Esophagus squamous epithelium (tissue), 5 donors: Measurements from ENCODE around the gene SH3RF1. TPM values are rescaled to one million over a fixed set of nuclear protein-coding genes. Genes with fewer than 3 reads are reported as not detected.
"Not testable (repeated sequence)": the region's sequence is repeated elsewhere in the genome, so short reads cannot be mapped to it uniquely, and the experiment has no call there.

ENCODE experiments used
- DNase-seq: peaks from one replicate; lab custom pipeline; 2025; lab: John Stamatoyannopoulos, UW
- H3K27ac ChIP-seq, 4 donors: fragments of 200-600 bp; sonication (generic); one replicate each; pipeline ENCODE4 v1.5.1; 2016 to 2019; ENCODE audit warnings: mild to moderate bottlenecking in 1 of 4
- H3K27me3 ChIP-seq, 4 donors: fragments of 200-600 bp; sonication (generic); 1 replicate in 3 of 4; 2 replicates in 1 of 4; pipeline versions ENCODE4 v1.5.1 to v1.6.0; 2017 to 2021; ENCODE audit warnings: antibody characterized with exemption in 1 of 4
- H3K36me3 ChIP-seq, 3 donors: fragments of 200-600 bp; sonication (generic); one replicate each; pipeline ENCODE4 v1.5.1; 2016 to 2019
- H3K4me1 ChIP-seq, 3 donors: fragments of 200-600 bp; sonication (generic); one replicate each; pipeline ENCODE4 v1.5.1; 2017 to 2019
- H3K4me3 ChIP-seq, 4 donors: fragments of 200-600 bp; sonication (generic); 1 replicate in 3 of 4; 2 replicates in 1 of 4; pipeline ENCODE4 v1.5.1; 2016 to 2019; ENCODE audit warnings: mild to moderate bottlenecking in 2 of 4, moderate library complexity in 1 of 4
- H3K9me3 ChIP-seq, 3 donors: fragments of 200-600 bp; sonication (generic); one replicate each; pipeline ENCODE4 v1.5.1; 2016 to 2019
- CTCF ChIP-seq, 6 experiments: fragments of 450-650 bp in 4 of 6; fragments of 200-600 bp in 2 of 6; sonication (generic) in 2 of 6; IDR thresholded peaks; one replicate each; pipeline ENCODE4 v1.5.1; 2016 to 2019; ENCODE audit warnings: antibody characterized with exemption in 6 of 6, mild to moderate bottlenecking in 4 of 6, moderate library complexity in 4 of 6
- POLR2A ChIP-seq, 4 donors: fragments of 450-650 bp; IDR thresholded peaks; one replicate each; pipeline ENCODE4 v1.6.1; 2017; ENCODE audit warnings: antibody characterized with exemption in 4 of 4, mild to moderate bottlenecking in 4 of 4, moderate library complexity in 3 of 4
- WGBS, 2 donors: methylation state at CpG; one replicate each; pipeline ENCODE4 v1.1.5; 2018; 5-methylcytosine and 5-hydroxymethylcytosine counted together
- intact Hi-C: fragments of 100-400 bp; cut with DNase I; formaldehyde crosslinking; loops from one replicate; pipeline ENCODE4 v1.15.0; 2022
- total RNA-seq, 4 donors: library from RNA; depleted of rRNA; stranded (reverse); fragments of >200 nt; gene quantifications; one replicate each; pipeline ENCODE4 v1.1.0, GENCODE V29; 2016
- donor health status: DM: yes; HTN: yes; CAD: no.

Gene SH3RF1
- total RNA-seq, 4 donors from 2014 or later, result 3.9 to 9.3 (median 5.7) TPM

DNA sequence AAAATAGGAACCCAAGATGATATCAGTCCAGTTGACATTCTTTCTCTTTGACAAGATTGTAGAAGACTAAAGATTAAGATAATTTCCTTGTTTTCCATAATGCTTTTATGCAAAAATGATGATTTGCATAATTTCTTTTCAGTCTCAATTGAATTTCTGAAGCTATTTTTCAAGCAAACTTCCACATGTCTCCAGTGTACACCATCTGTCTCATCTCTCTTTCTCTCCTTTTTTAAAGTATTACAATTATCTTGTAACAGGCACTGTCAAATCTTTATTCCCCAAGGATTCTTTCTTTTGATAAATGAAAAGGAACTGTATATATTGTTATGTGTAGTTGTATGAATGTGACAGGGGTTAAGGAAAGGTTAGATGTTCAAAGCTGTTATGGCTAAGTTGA is 7.9 kb upstream of the SH3RF1 start:
- Histone ChIP-seq H3K36me3 (no peaks in the 10 kb centered on the region), H3K27ac (no peak overlapping the region), H3K4me1 (peaks cover 0 to 9% (median 0%) of the 10 kb centered on the region in 3 donors), H3K27me3 (no peaks in the 10 kb centered on the region), H3K4me3 (no peak overlapping the region), H3K9me3 (no peaks in the 10 kb centered on the region)
- TF ChIP-seq POLR2A (IDR thresholded peaks at IDR 0.05), result no peak
- TF ChIP-seq CTCF (IDR thresholded peaks at IDR 0.05), result no peak
- no peak for DNase-seq
- intact Hi-C loops, result no loop called here

GRCh38 chr4:169277838-169278237 is 7.1 kb upstream of the SH3RF1 start:
- intact Hi-C loops, DNase-seq, H3K27ac ChIP-seq, H3K4me3 ChIP-seq, H3K4me1 ChIP-seq, H3K36me3 ChIP-seq, H3K27me3 ChIP-seq, H3K9me3 ChIP-seq: not testable (repeated sequence)
- WGBS, 2 donors, result 88 to 97% methylated on average over 3 of the region's 3 CpGs

GRCh38 chr4:169275180-169275579 is 4.4 kb upstream of the SH3RF1 start:
- intact Hi-C loops, result no loop called here
- Histone ChIP-seq H3K27ac (no peak overlapping the region), H3K27me3 (peaks cover 0 to 11% (median 0%) of the 10 kb centered on the region in 4 donors), H3K4me3 (no peak overlapping the region), H3K4me1 (peaks cover 0 to 18% (median 5%) of the 10 kb centered on the region in 3 donors), H3K36me3 (no peaks in the 10 kb centered on the region), H3K9me3 (no peaks in the 10 kb centered on the region)
- DNase-seq, result no peak
- 53 to 72% methylated on average over 2 of the region's 2 CpGs for WGBS, 2 donors
- no peak for TF ChIP-seq POLR2A (IDR thresholded peaks at IDR 0.05)
- no peak for TF ChIP-seq CTCF (IDR thresholded peaks at IDR 0.05)

DNA sequence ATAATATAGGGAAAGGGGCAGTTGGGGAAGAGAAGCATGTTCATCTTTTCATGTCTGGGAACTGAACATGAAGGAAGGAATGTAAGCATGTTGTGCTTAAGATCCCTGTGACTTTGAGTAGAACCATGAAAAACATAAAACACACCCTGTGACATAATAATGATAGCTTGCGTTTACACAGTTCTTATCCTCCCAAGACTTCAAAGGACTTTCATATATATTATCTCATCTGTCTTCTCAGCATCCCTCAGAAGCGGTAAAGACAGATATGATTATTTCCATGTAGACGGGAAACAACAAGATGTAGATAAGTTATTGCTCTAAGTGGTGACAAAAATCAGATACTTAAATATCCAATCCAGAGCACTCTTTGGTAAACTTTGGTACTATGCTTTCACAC is 3.3 kb upstream of the SH3RF1 start:
- 59 to 81% methylated on average over 3 of the region's 3 CpGs for WGBS, 2 donors
- H3K27ac ChIP-seq, result no peak overlapping the region
- H3K36me3 ChIP-seq, result no peaks in the 10 kb centered on the region
- no peak for DNase-seq
- peaks cover 0 to 11% (median 0%) of the 10 kb centered on the region in 4 donors for H3K27me3 ChIP-seq
- TF ChIP-seq CTCF (IDR thresholded peaks at IDR 0.05) (no peak), POLR2A (IDR thresholded peaks at IDR 0.05) (no peak)
- no peaks in the 10 kb centered on the region for H3K9me3 ChIP-seq
- no peak overlapping the region for H3K4me3 ChIP-seq
- intact Hi-C loops, result no loop called here
- H3K4me1 ChIP-seq, result peaks cover 0 to 28% (median 10%) of the 10 kb centered on the region in 3 donors

DNA sequence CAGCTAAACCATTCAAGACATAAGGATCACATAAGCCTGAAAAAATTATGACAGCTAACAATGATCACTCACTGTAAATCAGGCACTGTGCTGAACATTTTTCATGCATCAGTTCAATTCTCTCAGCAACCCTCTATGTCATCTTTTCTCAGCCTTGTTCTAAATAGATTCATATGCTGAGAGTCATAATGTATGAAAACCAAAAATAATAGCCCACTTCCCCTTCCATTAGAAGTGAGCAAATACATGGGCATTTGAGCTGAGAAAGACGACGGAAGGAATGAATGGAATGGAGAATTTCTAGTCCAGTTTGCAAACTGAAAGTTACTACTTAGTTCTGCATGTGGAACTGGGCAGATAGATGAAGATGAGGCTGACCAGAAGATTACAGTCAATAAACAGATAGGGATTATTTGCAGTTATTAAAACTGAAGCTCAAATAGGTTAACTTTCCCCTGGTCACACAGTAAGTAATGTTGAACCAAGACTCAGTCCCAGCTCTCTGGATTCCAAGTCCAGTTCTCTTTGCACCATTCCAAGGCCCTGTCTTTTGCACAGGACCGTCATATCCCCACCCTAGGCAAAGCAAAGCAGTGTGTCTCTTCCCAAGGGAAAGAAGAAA is 1.6 kb upstream of the SH3RF1 start:
- intact Hi-C loops, result no loop called here
- Histone ChIP-seq H3K9me3 (no peaks in the 10 kb centered on the region), H3K27me3 (peaks cover 0 to 11% (median 0%) of the 10 kb centered on the region in 4 donors), H3K27ac (peak overlapping the region in 2 of 4 donors; percentile 89), H3K4me1 (peaks cover 0 to 45% (median 15%) of the 10 kb centered on the region in 3 donors), H3K36me3 (no peaks in the 10 kb centered on the region), H3K4me3 (no peak overlapping the region)
- TF ChIP-seq POLR2A (IDR thresholded peaks at IDR 0.05) (no peak), CTCF (IDR thresholded peaks at IDR 0.05) (no peak)
- no peak for DNase-seq
- 36 to 45% methylated on average over 3 of the region's 3 CpGs for WGBS, 2 donors

DNA sequence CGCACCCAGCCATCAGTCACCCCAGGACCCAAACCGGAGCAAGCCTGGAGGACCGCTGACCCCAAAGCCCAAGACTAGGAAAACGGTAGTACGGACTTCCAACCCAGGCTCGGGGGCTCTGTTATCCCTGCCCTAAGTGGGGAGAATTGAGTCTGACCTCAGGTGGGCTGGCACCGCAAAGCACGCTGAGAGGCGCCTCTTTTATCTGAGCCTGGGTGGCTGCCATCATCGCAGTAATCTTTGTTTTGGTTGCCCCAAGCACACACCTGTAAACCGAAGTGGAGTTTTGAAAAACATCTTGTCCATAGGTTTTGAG is 894 bp upstream of the SH3RF1 start:
- Histone ChIP-seq H3K4me1 (peaks cover 0 to 52% (median 15%) of the 10 kb centered on the region in 3 donors), H3K27ac (peak overlapping the region; percentile 83 to 91 (median 89)), H3K27me3 (peaks cover 0 to 11% (median 0%) of the 10 kb centered on the region in 4 donors), H3K4me3 (peak overlapping the region; percentile 70 to 94 (median 87)), H3K9me3 (no peaks in the 10 kb centered on the region), H3K36me3 (no peaks in the 10 kb centered on the region)
- TF ChIP-seq CTCF (IDR thresholded peaks at IDR 0.05), result no peak
- no peak for TF ChIP-seq POLR2A (IDR thresholded peaks at IDR 0.05)
- 14 to 35% methylated on average over 3 to 5 of the region's 11 CpGs for WGBS, 2 donors
- intact Hi-C loops, result no loop called here
- DNase-seq, result no peak
